Panc1 (cell line): Measurements from ENCODE around the gene NLGN2.
A peak's percentile ranks its signal among the peaks of the same experiment; 100 is the strongest.

ENCODE experiments used
- POLR2AphosphoS5 ChIP-seq: IDR thresholded peaks from 2 replicates; pipeline ENCODE4 v1.6.1; 2012; ENCODE audit warnings: mild to moderate bottlenecking, low read depth, low read length, moderate library complexity
- SIN3A ChIP-seq: IDR thresholded peaks from 2 replicates; pipeline ENCODE4 v1.6.1; 2012; ENCODE audit warnings: low read depth, mild to moderate bottlenecking, low read length, moderate library complexity, borderline replicate concordance; ENCODE audit not compliant: insufficient read depth
- TCF7L2 ChIP-seq: IDR thresholded peaks from 2 replicates; pipeline ENCODE4 v1.6.1; 2011; ENCODE audit warnings: mild to moderate bottlenecking, low read depth, low read length, inconsistent platforms
- TF ChIP-seq, protein P1 (sequence below): fragments of 450-650 bp; IDR thresholded peaks from 2 replicates; pipeline ENCODE4 v1.5.1; 2017; ENCODE audit warnings: mild to moderate bottlenecking

DNA sequence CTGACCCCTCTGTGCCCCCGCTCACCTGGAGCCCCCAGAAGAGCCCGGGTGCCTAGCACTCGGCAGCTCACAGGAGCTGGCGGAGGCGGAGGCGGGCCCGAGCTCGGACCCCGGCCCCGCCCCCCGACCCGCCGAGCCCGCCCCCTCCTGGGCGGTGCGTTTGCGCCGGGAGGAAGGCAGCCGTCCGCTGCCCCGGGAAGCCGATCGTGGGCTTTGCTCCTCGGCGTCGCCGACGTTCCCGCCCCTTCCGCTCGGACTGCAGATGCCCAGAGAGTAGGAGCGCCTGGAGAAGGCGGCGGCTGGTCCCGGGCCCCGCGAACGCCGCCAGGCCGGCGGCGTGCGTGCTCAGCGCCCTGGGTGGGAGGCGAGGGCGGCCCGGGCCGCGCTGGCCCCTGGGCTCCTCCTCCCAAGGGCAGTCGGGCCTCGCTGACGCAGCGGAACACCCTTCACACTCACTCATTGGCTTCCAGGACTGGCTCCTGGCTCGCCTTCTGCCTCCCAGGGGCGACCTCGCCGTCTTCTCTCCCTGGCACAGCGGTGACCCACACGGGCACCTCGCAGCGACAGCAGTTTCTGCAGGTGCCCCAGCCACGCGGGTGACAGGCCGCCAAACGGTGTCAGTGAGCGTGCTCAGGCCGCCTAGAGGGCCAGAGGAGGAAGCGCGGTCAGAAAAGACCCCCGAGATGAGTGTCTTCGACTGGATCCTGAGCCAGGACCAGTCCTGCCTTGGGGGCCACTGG is 13.0 kb upstream of the NLGN2 start, which contains the start of gene PLSCR3:
- TF ChIP-seq, protein P1, sequence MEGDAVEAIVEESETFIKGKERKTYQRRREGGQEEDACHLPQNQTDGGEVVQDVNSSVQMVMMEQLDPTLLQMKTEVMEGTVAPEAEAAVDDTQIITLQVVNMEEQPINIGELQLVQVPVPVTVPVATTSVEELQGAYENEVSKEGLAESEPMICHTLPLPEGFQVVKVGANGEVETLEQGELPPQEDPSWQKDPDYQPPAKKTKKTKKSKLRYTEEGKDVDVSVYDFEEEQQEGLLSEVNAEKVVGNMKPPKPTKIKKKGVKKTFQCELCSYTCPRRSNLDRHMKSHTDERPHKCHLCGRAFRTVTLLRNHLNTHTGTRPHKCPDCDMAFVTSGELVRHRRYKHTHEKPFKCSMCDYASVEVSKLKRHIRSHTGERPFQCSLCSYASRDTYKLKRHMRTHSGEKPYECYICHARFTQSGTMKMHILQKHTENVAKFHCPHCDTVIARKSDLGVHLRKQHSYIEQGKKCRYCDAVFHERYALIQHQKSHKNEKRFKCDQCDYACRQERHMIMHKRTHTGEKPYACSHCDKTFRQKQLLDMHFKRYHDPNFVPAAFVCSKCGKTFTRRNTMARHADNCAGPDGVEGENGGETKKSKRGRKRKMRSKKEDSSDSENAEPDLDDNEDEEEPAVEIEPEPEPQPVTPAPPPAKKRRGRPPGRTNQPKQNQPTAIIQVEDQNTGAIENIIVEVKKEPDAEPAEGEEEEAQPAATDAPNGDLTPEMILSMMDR: no peak; the same call in 1 of the 2 replicates
- TF ChIP-seq POLR2AphosphoS5 (peak; percentile 69), TCF7L2 (no peak), SIN3A (0 out of 2 replicates have a peak, but pooled peaks have one; percentile 42)
